A549 (cell line): ENCODE data around the gene SIK2. TPM values are rescaled to one million over a fixed set of nuclear protein-coding genes. Genes with fewer than 3 reads are reported as not detected.

Experiments
- ATAC-seq, 2 experiments: fragments of 200-7000 bp in 1 of 2; fragments of >200 bp in 1 of 2; cut with Nextera tagmentation in 1 of 2; cut with Tn5 transposase in 1 of 2; 3 replicates each; pipeline versions ENCODE4 v1.8.0 to v1.9.1; 2018 to 2020; ENCODE audit warnings: mild to moderate bottlenecking in 1 of 2, moderate library complexity in 1 of 2
- CTCF ChIA-PET: fragments of 300-600 bp; sonication (Branson Sonifier 250); formaldehyde crosslinking; extraction: SDS; loops from one replicate; lab custom pipeline; 2021; ENCODE audit warnings: antibody characterized with exemption, inconsistent platforms; lab: Yijun Ruan, JAX
- POLR2A ChIA-PET: fragments of 350-600 bp; formaldehyde crosslinking; extraction: SDS; loops from one replicate; lab custom pipeline; 2021; ENCODE audit warnings: antibody characterized with exemption, inconsistent platforms; lab: Yijun Ruan, JAX
- DNase-seq, 2 experiments: peaks; one replicate each; pipeline versions ENCODE4 v3.0.0 to v3.0.0-alpha.2; 2011 to 2016; ENCODE audit warnings: low read depth in 1 of 2, low spot score in 1 of 2
- FAIRE-seq: peaks from 2 replicates; lab custom pipeline; 2011; peaks lifted over from hg19 to GRCh38; lab: Jason Lieb, UNC
- H3K27ac ChIP-seq, 2 experiments: fragments of >200 bp; sonication (Bioruptor Twin); formaldehyde crosslinking; 3 replicates each; pipeline ENCODE4 v1.5.1; 2016 to 2017
- H3K4me1 ChIP-seq: fragments of >200 bp; sonication (Bioruptor Twin); formaldehyde crosslinking; 3 replicates; pipeline ENCODE4 v1.6.1; 2016
- H3K4me2 ChIP-seq: fragments of >200 bp; sonication (Bioruptor Twin); formaldehyde crosslinking; 3 replicates; pipeline ENCODE4 v1.6.1; 2016
- H3K4me3 ChIP-seq: fragments of >200 bp; sonication (Bioruptor Twin); formaldehyde crosslinking; 3 replicates; pipeline ENCODE4 v1.5.1; 2016
- H3K9me3 ChIP-seq: fragments of >200 bp; sonication (Bioruptor Twin); formaldehyde crosslinking; 3 replicates; pipeline ENCODE4 v1.6.1; 2016
- ATOH8 ChIP-seq: fragments of 250-450 bp; sonication (Bioruptor Pico); IDR thresholded peaks from 2 replicates; pipeline ENCODE4 v1.5.0; 2020; ENCODE audit warnings: low read depth, mild to moderate bottlenecking, moderate library complexity
- BCL3 ChIP-seq: fragments of >200 bp; sonication (Bioruptor Twin); formaldehyde crosslinking; IDR thresholded peaks from 3 replicates; pipeline ENCODE4 v1.6.1; 2016
- CBX8 ChIP-seq: fragments of 200-600 bp; sonication (generic); IDR thresholded peaks from 2 replicates; pipeline ENCODE4 v1.6.1; 2016
- CHD4 ChIP-seq: fragments of 200-600 bp; sonication (generic); IDR thresholded peaks from 2 replicates; pipeline ENCODE4 v1.6.1; 2016; ENCODE audit warnings: antibody characterized with exemption, mild to moderate bottlenecking, borderline replicate concordance
- EHF ChIP-seq: fragments of 250-450 bp; sonication (Bioruptor Pico); IDR thresholded peaks from 2 replicates; pipeline ENCODE4 v1.5.0; 2020; ENCODE audit warnings: mild to moderate bottlenecking
- ELK1 ChIP-seq: fragments of 150-350 bp; IDR thresholded peaks from 2 replicates; pipeline ENCODE4 v1.6.1; 2014; ENCODE audit warnings: low read depth, mild to moderate bottlenecking, low read length
- EP300 ChIP-seq, 2 experiments: fragments of >200 bp; sonication (Bioruptor Twin); formaldehyde crosslinking; IDR thresholded peaks; 2 replicates in 1 of 2; 3 replicates in 1 of 2; pipeline ENCODE4 v1.6.1; 2016 to 2017
- FOSB ChIP-seq: fragments of 250-450 bp; sonication (Bioruptor Pico); IDR thresholded peaks from 2 replicates; pipeline ENCODE4 v1.5.0; 2020; ENCODE audit warnings: mild to moderate bottlenecking, moderate library complexity
- FOXS1 ChIP-seq: fragments of 250-450 bp; sonication (Bioruptor Pico); IDR thresholded peaks from 2 replicates; pipeline ENCODE4 v1.5.0; 2020; ENCODE audit warnings: mild to moderate bottlenecking, moderate library complexity
- GATA3 ChIP-seq: IDR thresholded peaks from 2 replicates; pipeline ENCODE4 v1.6.1; 2012; ENCODE audit warnings: borderline replicate concordance
- HES2 ChIP-seq: fragments of >200 bp; sonication (Bioruptor Twin); formaldehyde crosslinking; IDR thresholded peaks from 2 replicates; pipeline ENCODE4 v1.6.1; 2016
- HEYL ChIP-seq: fragments of 250-450 bp; sonication (Bioruptor Pico); IDR thresholded peaks from 2 replicates; pipeline ENCODE4 v1.8.0; 2021; ENCODE audit warnings: mild to moderate bottlenecking, moderate library complexity
- HOXA7 ChIP-seq: fragments of 250-450 bp; sonication (Bioruptor Pico); IDR thresholded peaks from 2 replicates; pipeline ENCODE4 v1.5.0; 2020; ENCODE audit warnings: mild to moderate bottlenecking, moderate library complexity
- HOXB5 ChIP-seq: fragments of 250-450 bp; sonication (Bioruptor Pico); IDR thresholded peaks from 2 replicates; pipeline ENCODE4 v1.5.0; 2020; ENCODE audit warnings: mild to moderate bottlenecking, moderate library complexity
- KDM5A ChIP-seq: fragments of 200-600 bp; sonication (generic); IDR thresholded peaks from 2 replicates; pipeline ENCODE4 v1.6.1; 2016; ENCODE audit warnings: antibody characterized with exemption, mild to moderate bottlenecking
- MAZ ChIP-seq: fragments of 150-350 bp; IDR thresholded peaks from 2 replicates; pipeline ENCODE4 v1.6.1; 2014; ENCODE audit warnings: antibody characterized with exemption, low read depth, low read length, borderline replicate concordance
- MYC ChIP-seq: IDR thresholded peaks from 2 replicates; pipeline ENCODE4 v1.6.1; 2012; ENCODE audit warnings: mild to moderate bottlenecking, inconsistent platforms, low read length, improper control_type of control experiment, borderline replicate concordance
- NFE2L2 ChIP-seq: fragments of 150-350 bp; conservative IDR thresholded peaks from 2 replicates; pipeline ENCODE4 v1.6.1; 2014; ENCODE audit warnings: low read length
- NR3C1 ChIP-seq: fragments of >200 bp; sonication (Bioruptor Twin); formaldehyde crosslinking; IDR thresholded peaks from 3 replicates; pipeline ENCODE4 v1.6.1; 2017
- PBX3 ChIP-seq: IDR thresholded peaks from 2 replicates; pipeline ENCODE4 v1.6.1; 2012
- PHF8 ChIP-seq: fragments of 200-600 bp; sonication (generic); IDR thresholded peaks from 2 replicates; pipeline ENCODE4 v1.6.1; 2016; ENCODE audit warnings: low read depth, mild to moderate bottlenecking, antibody characterized with exemption, moderate library complexity, borderline replicate concordance
- POLR2A ChIP-seq: IDR thresholded peaks from 2 replicates; pipeline ENCODE4 v1.6.1; 2012; ENCODE audit warnings: mild to moderate bottlenecking, low read length
- POLR2AphosphoS2 ChIP-seq: conservative IDR thresholded peaks from 2 replicates; pipeline ENCODE4 v1.6.1; 2012; ENCODE audit warnings: low read length, improper control_type of control experiment, inconsistent platforms
- RAD21 ChIP-seq, 2 experiments: fragments of >200 bp in 1 of 2; sonication (Bioruptor Twin) in 1 of 2; formaldehyde crosslinking in 1 of 2; IDR thresholded peaks in 1 of 2; conservative IDR thresholded peaks in 1 of 2; 2 replicates in 1 of 2; 3 replicates in 1 of 2; pipeline ENCODE4 v1.6.1; 2012 to 2018; ENCODE audit warnings: inconsistent platforms in 1 of 2
- RARB ChIP-seq: fragments of 250-450 bp; sonication (Bioruptor Pico); IDR thresholded peaks from 2 replicates; pipeline ENCODE4 v1.8.0; 2021; ENCODE audit warnings: mild to moderate bottlenecking, moderate library complexity
- RFX5 ChIP-seq: fragments of 450-650 bp; IDR thresholded peaks from 2 replicates; pipeline ENCODE4 v1.7.1; 2014; ENCODE audit warnings: antibody characterized with exemption, mild to moderate bottlenecking, moderate library complexity
- RNF2 ChIP-seq: fragments of 200-600 bp; sonication (generic); IDR thresholded peaks from 2 replicates; pipeline ENCODE4 v1.6.1; 2016; ENCODE audit warnings: low read depth, mild to moderate bottlenecking, antibody characterized with exemption, moderate library complexity, borderline replicate concordance
- TFCP2L1 ChIP-seq: fragments of 250-450 bp; sonication (Bioruptor Pico); IDR thresholded peaks from 2 replicates; pipeline ENCODE4 v1.5.0; 2021; ENCODE audit warnings: mild to moderate bottlenecking
- TP53 ChIP-seq: fragments of 250-450 bp; sonication (Bioruptor Pico); IDR thresholded peaks from 2 replicates; pipeline ENCODE4 v1.5.0; 2021; ENCODE audit warnings: mild to moderate bottlenecking, moderate library complexity
- USF2 ChIP-seq: fragments of 450-650 bp; IDR thresholded peaks from 2 replicates; pipeline ENCODE4 v1.6.1; 2014; ENCODE audit warnings: antibody characterized with exemption
- ZSCAN20 ChIP-seq: fragments of 250-450 bp; sonication (Bioruptor Pico); IDR thresholded peaks from 2 replicates; pipeline ENCODE4 v1.8.0; 2022; ENCODE audit warnings: mild to moderate bottlenecking, moderate library complexity
- WGBS: methylation state at CpG from one replicate; pipeline ENCODE4 v1.1.6; 2017; ENCODE audit errors: missing lambda C conversion rate; 5-methylcytosine and 5-hydroxymethylcytosine counted together
- polyA plus RNA-seq, 4 experiments: library from polyadenylated mRNA; depleted of rRNA in 3 of 4; stranded (reverse); fragments of >200 nt; fragmentation: RNase III in 1 of 4; extraction: RNeasy Plus Mini Kit Qiagen cat#74134 plus additional on column Dnase treatment in 1 of 4; gene quantifications; 2 replicates in 3 of 4; 3 replicates in 1 of 4; pipeline ENCODE4 v1.2.3, GENCODE V29; 2011 to 2017

The SIK2 gene
- polyA plus RNA-seq, 2 of the 4 experiments (the other 2 are of a cell fraction), result 4.5 to 9.0 TPM

GRCh38 chr11:111680486-111681175 lies 78.4 kb downstream of the SIK2 start:
- H3K4me2 ChIP-seq, result no peak overlapping the region
- FAIRE-seq, result no peak
- CTCF ChIA-PET, result interaction anchor here (0.7 to 1.2 kb wide), 2 partner anchors 48 to 82 kb away, joined by 3 read pairs; no protein-coding TSS in a partner anchor

GRCh38 chr11:111683806-111684205 lies 81.6 kb downstream of the SIK2 start:
- 85% methylated on average over 3 of the region's 3 CpGs for WGBS
- DNase-seq, result no peak
- CTCF ChIA-PET, result interaction anchor here (1.0 to 1.4 kb wide), 2 partner anchors 17 to 79 kb away, joined by 3 to 4 read pairs; no protein-coding TSS in a partner anchor
- Histone ChIP-seq H3K4me3 (no peak overlapping the region), H3K9me3 (no peaks in the 10 kb centered on the region), H3K4me1 (no peaks in the 10 kb centered on the region), H3K27ac (0 out of 6 replicates have a peak overlapping the region, but pooled peaks of 1 of the 2 experiments have one; percentile 13), H3K4me2 (no peak overlapping the region)
- no peak for FAIRE-seq
- TF ChIP-seq ELK1, result no peak
- TF ChIP-seq EP300 (IDR thresholded peaks at IDR 0.05), result no peak
- no peak for TF ChIP-seq EHF (CRISPR knock-in tag)
- no peak for TF ChIP-seq NR3C1
- TF ChIP-seq POLR2A, result no peak
- no peak for TF ChIP-seq RNF2
- TF ChIP-seq POLR2AphosphoS2, result no peak
- no peak for TF ChIP-seq GATA3
- no peak for TF ChIP-seq BCL3
- TF ChIP-seq TFCP2L1 (CRISPR knock-in tag), result no peak
- no peak for TF ChIP-seq RARB (CRISPR knock-in tag)
- no peak for TF ChIP-seq FOXS1 (CRISPR knock-in tag)
- no peak for TF ChIP-seq ZSCAN20
- TF ChIP-seq HEYL (CRISPR knock-in tag), result no peak
- no peak for TF ChIP-seq CBX8
- TF ChIP-seq CHD4, result no peak
- no peak for TF ChIP-seq RAD21 (conservative IDR thresholded peaks at IDR 0.05 in 1 of 2, IDR thresholded peaks at IDR 0.05 in 1 of 2)
- no peak for TF ChIP-seq HES2
- no peak for TF ChIP-seq KDM5A
- no peak for TF ChIP-seq PHF8
- ATAC-seq, result no peak
- POLR2A ChIA-PET, result no interaction called here

More at GRCh38 chr11:111680486-111681175, 78.4 kb downstream of the SIK2 start:
- Histone ChIP-seq H3K9me3 (no peaks in the 10 kb centered on the region), H3K4me3 (no peak overlapping the region), H3K4me1 (peaks cover 12% of the 10 kb centered on the region), H3K27ac (no peak overlapping the region)
- 95% methylated on average over 3 of the region's 3 CpGs for WGBS
- ATAC-seq (no peak), DNase-seq (no peak)
- POLR2A ChIA-PET, result no interaction called here
- TF ChIP-seq NFE2L2 (no peak), RFX5 (no peak), FOSB (CRISPR knock-in tag) (no peak), USF2 (no peak), HOXA7 (CRISPR knock-in tag) (no peak), MYC (no peak), ATOH8 (no peak), PHF8 (no peak), MAZ (no peak), POLR2AphosphoS2 (no peak), PBX3 (no peak), POLR2A (no peak), TP53 (no peak), HOXB5 (CRISPR knock-in tag) (no peak), GATA3 (no peak)
